ENCODE results near the gene RCAN1.

RCAN1 gene

DNA sequence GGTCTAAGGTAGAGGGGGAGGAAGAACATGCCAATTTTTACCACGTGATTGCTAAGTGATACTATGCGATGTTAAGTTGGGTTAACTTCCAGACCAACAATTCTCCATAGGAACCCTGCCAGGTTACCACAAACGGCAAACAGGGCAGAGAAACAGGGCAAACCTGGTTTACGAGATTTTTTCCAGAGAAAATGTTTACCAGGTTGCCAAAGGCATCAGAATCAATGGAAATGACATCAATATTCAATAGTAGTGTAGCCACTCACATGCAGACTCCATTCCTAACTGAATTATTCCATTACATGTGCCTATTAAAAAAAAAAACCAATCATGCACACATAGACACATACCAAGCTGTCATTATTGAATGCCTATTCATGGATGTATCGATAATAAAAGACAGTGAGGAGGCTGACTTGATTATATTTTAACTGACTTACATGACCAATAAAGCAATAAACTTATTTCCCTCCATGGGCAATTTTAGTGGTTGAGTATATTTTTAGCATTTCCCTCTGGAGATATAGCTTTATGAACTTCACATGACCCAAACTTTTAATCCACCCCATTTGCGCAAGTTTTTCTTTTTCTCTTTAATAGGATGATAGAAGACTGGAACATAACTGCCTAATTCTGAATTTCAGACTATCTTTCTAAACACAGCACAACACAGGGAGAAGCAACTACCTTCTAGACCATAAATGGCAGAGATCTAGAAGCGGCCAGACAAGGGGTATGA is 62.4 kb downstream of the RCAN1 start:
- H3K4me3 ChIP-seq (ENCODE audit: low read depth, low read length) = peak overlapping the region; percentile 22
- DNase-seq (ENCODE audit: low read depth) = peak; percentile 33
- TF ChIP-seq, protein P1, sequence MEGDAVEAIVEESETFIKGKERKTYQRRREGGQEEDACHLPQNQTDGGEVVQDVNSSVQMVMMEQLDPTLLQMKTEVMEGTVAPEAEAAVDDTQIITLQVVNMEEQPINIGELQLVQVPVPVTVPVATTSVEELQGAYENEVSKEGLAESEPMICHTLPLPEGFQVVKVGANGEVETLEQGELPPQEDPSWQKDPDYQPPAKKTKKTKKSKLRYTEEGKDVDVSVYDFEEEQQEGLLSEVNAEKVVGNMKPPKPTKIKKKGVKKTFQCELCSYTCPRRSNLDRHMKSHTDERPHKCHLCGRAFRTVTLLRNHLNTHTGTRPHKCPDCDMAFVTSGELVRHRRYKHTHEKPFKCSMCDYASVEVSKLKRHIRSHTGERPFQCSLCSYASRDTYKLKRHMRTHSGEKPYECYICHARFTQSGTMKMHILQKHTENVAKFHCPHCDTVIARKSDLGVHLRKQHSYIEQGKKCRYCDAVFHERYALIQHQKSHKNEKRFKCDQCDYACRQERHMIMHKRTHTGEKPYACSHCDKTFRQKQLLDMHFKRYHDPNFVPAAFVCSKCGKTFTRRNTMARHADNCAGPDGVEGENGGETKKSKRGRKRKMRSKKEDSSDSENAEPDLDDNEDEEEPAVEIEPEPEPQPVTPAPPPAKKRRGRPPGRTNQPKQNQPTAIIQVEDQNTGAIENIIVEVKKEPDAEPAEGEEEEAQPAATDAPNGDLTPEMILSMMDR (conservative IDR thresholded peaks at IDR 0.05; ENCODE audit: low read depth, low read length) = no peak

DNA sequence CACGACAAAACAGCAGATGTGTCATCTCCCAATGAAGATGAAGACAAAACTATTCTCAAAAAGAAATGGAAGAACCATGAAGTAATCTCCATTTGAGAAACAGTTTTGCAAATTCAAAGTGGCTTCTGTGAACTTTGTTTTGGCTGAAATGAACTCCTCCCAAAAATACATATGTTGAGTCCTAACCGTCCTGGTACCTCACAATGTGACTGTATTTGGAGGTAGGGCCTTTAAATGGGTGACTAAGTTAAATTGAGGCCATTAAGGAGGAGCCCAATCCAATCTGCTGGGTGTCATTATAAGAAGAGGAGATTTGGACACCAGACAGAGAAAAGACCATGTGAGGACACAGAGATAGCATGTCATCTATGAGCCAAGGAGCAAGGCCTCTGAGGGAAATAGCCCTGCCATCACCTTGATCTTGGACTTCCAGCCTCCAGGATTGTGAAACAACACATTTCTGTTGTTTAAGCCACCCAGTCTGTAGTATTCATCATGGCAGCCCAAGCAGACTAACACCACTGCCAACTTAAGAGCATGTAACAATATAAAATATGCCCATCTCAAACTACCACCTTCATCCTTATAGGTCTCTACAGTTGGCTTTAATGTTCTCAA is 64.6 kb downstream of the RCAN1 start:
- H3K4me3 ChIP-seq (ENCODE audit: low read depth, low read length) = no peak overlapping the region
- TF ChIP-seq, protein P1 (conservative IDR thresholded peaks at IDR 0.05; ENCODE audit: low read depth, low read length) = no peak
- DNase-seq (ENCODE audit: low read depth) = no peak

DNA sequence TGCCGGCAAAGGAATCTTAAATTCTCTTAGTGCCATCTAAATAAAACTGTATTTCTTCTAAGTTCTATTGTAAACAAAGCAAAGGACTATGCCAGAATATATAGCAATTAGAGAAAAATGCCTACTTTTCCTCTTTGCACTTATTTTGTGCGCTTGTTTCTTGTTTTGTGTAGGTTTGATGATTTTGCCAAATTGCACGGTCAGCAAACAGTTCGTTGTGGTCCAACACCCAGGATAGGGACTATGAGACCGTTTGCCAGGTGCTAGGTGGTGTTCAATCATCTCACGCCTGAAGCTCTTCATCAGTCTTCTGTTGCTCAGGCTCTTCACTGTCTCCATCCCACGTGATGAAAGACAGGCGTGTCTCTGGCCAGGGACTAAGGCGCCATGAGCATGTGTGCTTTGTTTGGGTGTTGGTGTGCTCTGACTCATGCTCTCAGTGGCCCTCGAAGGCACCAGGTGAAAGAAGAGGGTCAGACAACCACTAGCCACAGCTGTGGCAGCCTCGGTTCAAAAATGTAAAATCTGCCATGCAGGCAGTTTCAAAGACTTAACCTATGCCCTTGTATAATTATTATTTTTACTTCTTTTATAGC is 66.0 kb downstream of the RCAN1 start:
- TF ChIP-seq, protein P1 (conservative IDR thresholded peaks at IDR 0.05; ENCODE audit: low read depth, low read length) = no peak
- H3K4me3 ChIP-seq (ENCODE audit: low read depth, low read length) = no peak overlapping the region

DNA sequence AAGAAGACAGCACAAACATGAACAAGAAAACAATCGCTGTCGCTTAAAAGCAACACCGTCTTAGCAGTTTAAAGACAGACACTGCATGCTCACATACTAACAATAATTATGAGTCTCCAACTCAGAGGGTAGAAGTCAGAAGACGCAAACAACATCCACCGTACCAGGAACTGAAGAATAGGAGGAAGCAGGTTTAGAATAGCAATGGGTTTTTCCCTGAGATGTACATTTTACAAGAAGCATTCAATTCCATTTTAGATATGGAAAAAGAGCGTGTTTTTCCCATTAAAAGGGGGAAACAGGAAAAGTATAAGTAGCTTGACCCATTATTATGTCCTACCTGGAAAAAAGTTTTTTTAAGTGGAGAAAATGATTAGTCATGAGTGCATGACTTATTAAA is 68.4 kb downstream of the RCAN1 start:
- DNase-seq (ENCODE audit: low read depth) = no peak
- TF ChIP-seq, protein P1 (conservative IDR thresholded peaks at IDR 0.05; ENCODE audit: low read depth, low read length) = no peak
- no peak overlapping the region for H3K4me3 ChIP-seq (ENCODE audit: low read depth, low read length)

More for the DNA sequence above, 66.0 kb downstream of the RCAN1 start:
- DNase-seq (ENCODE audit: low read depth) = no peak

DNA sequence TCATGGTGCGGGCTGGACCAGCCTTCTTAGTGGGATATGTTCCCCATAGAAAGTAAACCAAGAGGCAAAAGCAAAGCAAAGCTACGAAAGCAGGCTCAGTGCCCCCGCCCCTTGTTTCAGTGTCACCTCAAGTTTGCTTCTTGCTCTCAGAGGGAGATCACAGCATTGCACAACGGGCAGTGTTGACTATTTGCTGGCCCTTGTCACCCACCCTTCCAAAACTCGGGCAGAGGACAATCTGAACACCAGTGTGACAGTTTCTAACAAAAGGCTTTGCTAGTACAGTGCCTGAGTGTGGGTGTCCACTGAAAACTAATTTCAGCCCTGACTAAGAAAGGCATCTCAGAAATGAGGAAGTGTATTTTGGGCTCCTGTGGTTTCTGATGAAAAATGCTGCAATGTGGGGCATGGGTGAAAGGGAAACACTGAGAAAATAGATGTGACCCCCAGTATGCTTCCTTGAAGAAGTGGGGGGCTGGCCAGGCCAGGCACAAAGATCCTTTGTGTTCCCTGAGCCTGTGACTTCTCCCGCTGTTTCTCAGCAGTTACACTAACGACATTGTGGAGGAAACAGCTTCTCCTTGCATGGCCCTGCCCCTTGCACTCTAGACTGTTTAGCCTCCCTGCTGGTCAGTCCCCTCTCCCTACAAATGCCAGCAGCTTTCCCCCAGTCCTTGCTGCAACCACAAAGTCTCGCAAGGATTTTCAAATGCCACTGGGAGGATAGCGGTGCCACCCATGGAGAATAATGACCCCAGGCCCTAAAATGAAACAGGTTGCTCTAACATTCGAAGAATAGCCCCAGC is 69.6 kb downstream of the RCAN1 start:
- H3K4me3 ChIP-seq (ENCODE audit: low read depth, low read length) = peak overlapping the region; percentile 14
- TF ChIP-seq, protein P1 (conservative IDR thresholded peaks at IDR 0.05; ENCODE audit: low read depth, low read length) = peak; percentile 5

DNA sequence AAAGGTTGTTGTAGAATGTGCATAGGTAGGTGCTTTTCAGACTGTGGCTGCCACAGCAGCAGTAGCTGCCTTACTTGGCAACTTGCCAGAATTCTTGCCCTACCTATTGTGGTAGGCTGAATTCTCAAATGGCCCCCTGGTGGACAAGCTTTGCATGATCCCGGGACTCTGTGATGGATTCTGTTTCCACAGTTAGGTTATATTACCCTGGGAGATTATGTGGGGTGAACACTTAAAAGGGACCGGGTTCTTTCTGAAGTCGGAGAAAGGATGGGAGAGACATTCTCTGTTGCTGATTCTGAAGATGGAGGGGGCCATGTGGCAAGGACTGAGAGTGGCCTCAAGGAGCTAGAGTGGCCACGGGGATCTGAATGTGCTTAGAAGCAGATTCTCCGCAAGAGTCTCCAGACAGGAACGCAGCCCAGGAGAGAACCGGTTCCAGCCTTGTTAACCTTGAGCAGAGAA is 70.8 kb downstream of the RCAN1 start:
- TF ChIP-seq, protein P1 (conservative IDR thresholded peaks at IDR 0.05; ENCODE audit: low read depth, low read length) = peak; percentile 81
- no peak overlapping the region for H3K4me3 ChIP-seq (ENCODE audit: low read depth, low read length)
- peak; percentile 93 for DNase-seq (ENCODE audit: low read depth)

More for the DNA sequence above, 69.6 kb downstream of the RCAN1 start:
- peak; percentile 87 for DNase-seq (ENCODE audit: low read depth)
